NK-92 treated with Interleukin-12 subunit alpha and Interleukin-12 subunit beta, amount 100 ng/mL, for 24 hours (cell line): ENCODE data around the gene POU5F2.

Experiments used
- DNase-seq: peaks from one replicate; lab custom pipeline; 2025; lab: John Stamatoyannopoulos, UW

POU5F2 gene, protein sequence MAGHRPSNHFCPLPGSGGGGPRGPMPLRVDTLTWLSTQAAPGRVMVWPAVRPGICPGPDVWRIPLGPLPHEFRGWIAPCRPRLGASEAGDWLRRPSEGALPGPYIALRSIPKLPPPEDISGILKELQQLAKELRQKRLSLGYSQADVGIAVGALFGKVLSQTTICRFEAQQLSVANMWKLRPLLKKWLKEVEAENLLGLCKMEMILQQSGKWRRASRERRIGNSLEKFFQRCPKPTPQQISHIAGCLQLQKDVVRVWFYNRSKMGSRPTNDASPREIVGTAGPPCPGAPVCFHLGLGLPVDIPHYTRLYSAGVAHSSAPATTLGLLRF

DNA sequence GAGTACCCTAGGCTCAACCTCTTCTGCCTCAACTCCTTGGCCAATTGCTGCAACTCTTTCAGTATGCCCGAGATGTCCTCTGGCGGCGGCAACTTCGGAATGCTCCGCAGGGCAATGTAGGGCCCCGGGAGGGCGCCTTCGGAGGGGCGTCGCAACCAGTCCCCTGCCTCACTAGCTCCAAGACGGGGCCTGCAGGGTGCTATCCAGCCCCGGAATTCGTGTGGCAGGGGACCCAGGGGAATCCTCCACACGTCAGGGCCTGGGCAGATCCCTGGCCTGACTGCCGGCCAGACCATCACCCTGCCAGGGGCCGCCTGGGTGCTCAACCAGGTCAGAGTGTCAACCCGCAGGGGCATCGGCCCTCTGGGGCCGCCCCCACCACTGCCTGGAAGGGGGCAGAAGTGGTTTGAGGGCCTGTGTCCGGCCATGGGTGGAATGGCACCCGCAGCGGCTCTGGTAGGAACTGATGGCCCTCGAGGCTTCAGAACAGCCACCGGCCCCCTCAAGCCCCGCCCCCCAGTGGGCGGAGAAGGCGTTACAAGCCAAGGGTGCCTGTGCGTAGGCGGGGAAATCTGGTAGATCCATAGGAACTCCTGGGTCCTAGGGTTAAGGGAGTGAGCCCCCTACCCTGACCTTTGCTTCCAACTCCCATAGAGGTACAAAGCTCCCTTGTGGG, at the start of gene POU5F2:
Gene POU5F2, minus strand, starts transcription at position 465 of the 676 bp plus-strand sequence. Its CDS starts 37 bp downstream, at position 428.
- DNase-seq, result no peak

DNA sequence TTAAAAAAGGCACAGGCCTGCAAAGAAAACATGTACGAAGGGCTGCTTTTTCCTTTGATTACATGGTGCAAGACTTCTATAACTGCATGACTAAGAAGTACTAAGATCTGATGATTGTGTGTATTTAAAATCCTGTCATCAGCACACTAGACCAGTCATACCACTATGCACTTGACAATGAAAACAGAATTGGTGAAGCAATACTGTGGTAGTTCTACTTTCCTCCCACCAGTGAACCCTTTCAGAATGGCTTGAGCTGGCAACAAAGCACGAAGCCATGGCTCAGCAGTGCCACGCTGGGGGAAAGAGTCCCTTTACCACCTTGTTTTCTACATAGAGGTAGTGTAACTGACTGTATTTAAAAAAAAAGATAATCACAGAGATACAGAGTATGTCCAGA, 49.0 kb upstream of the POU5F2 start:
- DNase-seq, result no peak

DNA sequence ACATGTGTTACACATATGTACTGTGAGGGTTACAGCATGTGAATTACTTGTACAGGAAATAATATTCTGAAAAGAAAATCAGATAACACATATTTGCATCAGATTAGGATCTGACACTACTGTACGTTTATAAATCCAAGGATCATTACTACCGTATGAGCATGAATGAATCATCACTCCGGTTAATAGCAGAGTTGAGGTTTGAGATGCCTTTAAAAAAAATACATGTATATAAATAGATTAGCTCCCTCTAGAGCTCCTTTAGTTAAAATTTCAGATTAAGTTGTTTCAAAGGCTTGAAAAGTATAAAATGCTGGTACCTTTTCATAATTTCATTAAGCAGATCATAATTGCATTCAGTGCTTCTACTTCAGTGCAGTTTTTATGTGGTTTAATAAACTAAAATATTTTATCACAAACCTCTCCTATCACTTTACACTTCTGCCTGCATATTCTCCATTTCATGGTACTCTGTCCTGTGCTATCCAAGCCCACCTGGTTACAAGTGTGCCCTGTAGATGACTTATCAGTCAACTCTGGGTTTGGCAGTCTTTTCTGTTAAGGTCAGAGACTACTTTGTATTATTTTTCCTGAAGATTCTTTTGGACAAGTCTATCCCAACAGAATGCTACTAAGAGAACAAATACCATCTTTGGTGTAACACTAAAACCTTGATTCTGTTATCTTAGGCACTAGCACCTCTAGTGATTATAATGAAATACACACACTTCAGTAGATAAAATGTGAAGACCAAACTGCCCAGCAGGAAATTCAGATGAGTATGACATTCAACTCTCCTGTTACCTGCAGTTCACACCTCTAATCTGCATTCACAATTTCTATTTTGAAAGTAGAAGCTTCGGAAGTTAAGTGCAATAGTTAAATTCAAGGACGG, 48.0 kb upstream of the POU5F2 start:
- DNase-seq, result no peak

DNA sequence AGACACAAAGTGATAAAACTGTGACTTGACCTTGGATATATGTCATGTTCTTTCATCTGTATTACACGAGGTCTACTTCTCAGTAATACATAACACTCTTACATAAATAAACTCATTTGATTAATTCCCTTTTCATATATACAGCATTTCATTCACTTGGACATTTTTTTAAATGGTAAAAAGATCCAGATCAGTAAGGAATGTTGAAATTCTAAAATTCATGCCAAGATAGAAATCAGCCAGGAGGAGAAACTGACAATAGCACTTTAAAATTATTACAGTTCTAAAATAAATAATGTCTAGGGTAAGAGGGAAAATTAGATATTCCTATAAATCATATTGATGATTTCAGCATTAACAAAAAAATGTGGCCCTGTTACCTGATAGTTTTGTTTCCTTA, 46.2 kb upstream of the POU5F2 start:
- DNase-seq, result no peak

DNA sequence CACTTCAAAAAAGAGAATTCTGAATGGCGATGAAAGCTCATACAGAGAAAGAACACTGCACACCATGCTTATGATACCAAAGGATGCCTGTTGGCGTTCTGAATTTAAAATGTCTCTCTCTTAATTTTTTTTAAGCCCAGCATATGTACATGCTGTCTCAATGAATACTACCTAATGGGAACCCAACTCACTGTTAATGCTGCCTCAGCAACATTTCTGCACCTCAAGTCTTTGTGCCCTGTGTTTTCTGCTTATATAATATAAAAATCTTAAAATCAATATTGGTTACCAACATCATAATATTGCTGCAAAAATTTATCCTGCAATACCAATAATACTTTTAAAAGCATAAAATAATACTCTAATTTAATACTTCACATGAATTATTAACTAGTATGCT, 44.1 kb upstream of the POU5F2 start:
- no peak for DNase-seq

DNA sequence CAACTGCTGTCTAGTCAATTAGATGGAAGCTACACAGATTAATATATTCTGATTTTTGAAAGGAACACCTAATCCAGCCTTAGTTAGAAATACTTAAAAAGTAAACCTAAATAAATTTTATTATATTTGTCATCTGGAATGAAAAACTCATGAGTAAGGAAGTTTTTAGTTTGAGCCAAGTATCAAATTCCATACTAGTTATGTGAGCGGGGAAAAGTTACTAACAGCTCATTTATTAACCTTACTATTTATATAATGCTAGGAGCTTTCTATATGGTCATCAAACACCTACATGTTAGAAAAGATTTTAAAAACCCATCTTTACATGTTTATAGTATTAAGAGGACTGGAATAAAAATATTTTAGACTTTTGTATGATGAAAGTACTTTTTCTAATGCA, 41.6 kb upstream of the POU5F2 start:
- DNase-seq, result no peak

DNA sequence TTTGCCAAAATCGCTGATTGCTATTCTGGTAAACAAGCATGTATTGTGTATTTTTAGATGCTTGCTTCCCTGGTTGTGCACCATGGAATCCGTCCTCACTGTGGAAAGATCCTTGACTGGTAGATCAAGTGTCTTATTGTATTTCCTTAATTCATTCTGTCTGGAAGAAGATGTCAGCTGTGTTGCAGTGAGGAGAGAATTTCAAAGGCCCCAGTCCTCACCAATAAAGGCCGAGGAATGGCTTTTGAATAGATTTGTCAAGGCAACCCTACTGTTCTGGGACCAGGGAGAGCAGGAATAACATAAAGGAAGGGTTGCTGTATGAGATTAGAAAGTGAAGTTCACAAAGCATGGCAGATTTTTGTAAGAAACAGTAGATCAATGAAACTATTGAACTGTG, 36.2 kb upstream of the POU5F2 start:
- DNase-seq, result no peak

DNA sequence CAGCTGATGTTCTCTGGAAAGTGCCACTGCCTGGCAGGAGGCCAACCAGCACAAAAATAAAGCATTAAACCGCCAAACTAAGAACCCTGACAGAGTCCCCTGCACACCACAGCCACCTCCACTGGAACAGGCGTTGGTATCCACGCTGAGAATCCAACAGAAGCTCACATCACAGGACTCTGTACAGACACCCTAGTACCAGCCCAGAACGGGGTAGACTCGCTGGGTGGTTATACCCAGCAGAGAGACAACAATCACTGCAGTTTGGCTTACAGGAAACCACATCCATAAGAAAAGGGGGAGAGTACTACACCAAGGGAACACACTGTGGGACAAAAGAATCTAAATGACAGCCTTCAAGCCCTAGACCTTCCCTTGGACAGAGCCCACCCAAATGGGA, 15.0 kb upstream of the POU5F2 start:
- no peak for DNase-seq

DNA sequence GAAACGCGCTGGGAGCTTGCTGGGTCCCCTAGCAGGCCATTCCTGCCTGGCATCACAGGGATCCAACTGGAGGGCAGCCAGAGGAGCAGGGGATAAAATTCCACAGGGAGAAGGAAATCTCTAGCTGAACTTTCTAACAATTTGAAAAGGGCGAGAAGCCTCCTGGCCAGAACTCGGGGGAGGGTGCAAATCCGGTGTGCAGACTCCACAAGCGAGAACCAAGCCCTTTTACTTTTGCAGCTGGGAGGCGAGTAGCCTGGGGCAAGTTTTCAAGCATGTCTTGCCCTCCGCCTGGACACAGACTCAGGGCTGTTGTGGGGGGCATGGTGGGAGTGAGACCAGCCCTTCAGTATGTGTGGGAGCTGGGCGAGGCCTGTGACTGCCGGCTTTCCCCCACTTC, 14.3 kb upstream of the POU5F2 start:
- no peak for DNase-seq

DNA sequence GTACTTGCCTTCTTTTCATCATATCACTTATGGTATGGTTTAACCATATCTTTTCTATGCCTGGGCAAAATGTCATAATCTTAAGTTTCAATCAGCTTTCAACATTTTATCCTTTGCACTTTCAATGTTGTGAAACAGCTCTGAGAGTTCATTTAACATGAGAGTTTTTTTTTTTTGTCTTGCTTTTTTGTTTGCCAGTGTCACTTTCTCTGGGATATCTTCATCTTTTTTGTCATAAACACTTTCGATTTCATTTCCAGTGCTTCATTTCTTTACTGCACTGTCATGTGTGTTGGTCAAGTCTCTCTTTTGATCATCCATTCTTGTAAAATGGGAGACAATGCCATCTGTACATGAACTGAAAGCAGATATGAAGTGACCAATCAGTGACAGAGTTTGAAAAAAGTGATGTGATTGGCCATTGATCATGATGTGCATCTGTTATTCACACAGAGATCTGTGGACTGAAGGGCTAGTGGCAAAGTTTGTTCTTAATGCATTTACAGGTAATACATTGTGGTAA, 7.5 kb upstream of the POU5F2 start:
- no peak for DNase-seq

DNA sequence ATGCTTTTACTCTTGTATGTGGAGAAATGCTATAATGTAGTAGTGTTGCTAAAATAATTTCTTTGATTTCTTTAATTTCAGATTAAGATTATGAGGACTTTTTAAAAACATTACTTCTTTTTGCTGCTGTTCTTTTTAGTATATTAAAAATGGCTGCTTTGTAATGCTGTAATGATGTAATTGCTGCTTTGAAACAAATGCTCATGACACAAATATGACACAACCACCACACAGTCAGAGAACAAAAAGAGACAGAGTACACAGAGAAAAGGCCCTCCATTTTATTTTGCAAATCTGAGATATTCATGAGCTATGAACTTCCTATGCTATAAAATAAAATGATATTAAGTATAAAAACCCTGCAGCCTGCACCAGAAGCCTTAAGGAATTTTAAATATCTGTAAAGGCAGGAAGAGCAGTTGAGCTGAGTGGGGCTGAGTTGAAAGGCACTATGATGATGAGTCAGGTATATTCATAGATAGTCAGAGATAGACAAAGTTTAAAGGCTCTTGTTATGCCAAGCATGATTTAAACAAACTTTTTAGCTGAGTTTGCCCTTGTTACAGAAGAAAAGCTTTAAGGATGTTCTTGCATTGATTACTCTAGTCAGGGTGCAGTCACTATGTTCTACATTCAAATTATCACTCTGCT, 5.1 kb upstream of the POU5F2 start:
- DNase-seq, result no peak

DNA sequence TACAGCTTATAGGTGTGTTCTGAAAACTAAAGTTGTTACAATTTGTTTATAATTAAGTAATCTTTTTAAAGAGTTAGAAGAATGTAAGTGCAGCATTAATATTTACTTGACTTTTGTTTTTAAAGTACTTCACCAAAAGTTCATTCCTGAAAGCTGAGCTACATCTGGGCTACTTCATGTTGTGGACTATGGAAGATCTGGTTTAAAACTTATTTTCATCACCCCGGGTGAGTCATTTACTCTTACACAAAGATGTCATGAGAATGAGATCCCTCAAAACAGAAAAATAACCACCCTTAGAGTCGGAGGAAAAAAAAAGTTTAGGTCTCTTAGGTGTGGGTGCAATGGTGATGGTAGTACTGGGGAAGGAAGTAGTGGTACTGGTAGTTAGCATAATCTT, 5.1 kb downstream of the POU5F2 start:
- DNase-seq, result no peak

DNA sequence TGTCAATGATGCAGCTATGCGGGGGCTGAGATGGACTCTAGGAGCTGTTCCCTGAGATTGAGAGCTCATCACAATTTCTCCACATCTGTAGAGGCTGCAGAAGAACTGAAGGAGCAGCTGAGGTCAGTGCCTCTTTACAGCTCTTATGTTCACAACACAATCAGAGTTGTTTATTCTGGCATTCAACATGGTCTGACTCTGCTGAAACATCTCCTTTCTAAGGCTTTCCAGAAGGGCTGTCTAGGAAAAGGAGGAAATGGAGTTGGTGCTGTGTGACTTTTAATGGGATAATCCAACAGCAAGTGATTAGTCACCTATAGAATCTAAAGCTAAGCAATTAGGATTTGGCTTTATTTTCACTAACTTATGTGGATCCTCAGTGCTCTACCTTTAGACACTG, 6.0 kb downstream of the POU5F2 start:
- DNase-seq, result no peak

DNA sequence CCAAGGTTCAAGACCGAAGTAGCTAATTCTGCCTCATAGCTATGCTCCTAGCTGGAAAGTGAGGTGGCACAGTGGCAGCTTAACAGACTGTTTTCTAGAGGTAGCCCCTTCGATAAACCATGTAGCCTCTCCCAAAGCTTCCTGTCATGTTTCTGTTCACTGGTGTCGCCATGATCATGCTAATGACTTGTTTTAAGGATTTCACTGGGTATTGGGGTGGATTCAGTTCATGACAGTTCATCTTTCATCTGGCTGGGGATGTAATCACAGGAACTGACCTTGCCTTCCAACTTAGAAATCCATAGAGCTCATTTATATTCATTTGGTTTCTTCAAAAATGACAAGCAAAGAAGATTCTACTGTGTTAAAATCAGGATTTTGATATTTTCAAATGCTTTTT, 9.4 kb downstream of the POU5F2 start:
- no peak for DNase-seq

DNA sequence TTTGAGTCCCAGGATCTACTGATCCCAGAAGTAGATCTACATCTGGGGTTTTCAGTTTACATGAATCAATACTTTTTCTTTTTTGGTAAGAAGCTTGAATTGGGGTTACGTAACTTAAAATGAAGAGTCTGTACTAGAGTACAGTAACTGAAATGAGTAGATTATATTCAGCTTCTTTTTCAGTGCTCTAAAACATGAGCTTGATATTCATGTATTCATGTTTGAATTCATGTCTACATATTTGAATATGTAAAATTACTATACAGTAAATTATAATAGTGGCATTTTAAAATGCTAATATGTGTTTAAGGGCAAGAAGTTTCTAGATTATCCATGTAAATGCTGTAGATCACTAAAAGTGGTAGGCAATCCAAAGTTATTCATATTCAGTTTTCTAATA, 14.8 kb downstream of the POU5F2 start:
- DNase-seq, result no peak

DNA sequence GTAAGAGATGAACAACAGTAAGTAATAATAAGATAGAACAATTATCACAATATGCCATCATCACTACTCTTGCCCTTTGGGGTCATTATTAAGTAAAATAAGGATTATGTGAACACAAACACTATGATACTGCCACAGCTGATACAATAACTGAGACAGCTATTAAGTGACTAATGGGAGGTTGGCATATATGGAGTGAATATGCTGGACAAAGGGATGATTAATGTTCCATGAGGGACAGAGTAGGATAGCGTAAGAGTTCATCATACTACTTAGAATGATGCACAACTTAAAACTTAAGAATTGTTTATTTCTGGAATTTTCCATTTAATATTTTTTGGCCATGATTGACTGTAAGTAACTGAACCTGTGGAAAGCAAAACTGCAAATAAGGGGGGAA, 16.6 kb downstream of the POU5F2 start:
- no peak for DNase-seq

DNA sequence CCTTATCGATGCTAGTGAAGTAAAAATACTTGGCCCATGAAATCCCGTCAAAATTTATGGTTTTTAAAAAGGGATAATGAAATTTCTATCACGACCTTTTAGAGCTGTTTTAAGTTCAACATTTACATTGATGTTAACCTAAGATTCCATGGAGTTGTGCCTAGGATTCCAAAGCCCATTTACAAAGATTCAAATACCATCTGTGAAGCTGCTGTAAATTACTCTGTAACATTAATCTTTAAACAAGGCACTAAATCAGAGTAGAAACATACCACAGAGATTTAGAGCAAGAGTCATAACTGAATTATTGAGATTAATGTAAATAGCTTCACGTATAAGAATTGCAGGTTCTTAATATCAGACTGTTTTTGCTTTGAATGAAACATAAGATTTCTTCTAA, 17.7 kb downstream of the POU5F2 start:
- DNase-seq, result no peak

DNA sequence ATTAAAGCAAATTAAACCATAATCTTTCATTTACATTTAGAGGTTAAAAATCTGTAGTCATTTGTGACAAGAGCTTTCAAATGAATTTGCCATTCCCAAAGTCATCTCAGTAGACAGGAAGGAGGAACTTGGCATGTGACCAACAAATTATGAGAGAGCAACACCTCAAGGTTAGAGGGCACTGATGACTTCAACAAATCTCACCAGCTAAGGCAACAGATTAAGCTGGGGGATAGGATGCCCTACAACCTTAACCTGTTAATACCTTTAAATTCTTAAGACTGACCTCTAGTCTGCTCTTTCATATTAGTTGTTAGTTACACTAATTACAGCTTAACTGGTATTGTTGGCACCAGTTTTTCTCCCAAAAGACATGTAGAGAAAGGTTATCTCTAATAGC, 18.4 kb downstream of the POU5F2 start:
- no peak for DNase-seq

DNA sequence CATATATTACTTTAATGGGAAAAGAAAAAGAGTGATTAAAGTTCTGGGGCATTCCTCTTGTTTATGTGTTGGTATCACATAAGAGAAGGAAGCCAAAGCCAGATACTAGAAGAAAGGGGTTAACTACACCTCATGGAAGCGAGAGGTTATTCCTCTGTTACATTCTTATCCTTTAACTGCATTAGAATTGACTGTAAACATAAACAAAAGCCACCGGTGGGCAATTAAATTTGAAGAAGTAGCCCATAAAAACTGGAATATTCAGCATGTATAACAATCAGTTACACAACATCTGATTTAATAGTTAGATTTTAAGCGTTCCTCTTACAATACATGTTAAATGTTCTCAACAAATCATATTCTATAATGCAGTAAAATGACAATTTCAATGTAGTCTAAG, 18.8 kb downstream of the POU5F2 start:
- DNase-seq, result no peak

DNA sequence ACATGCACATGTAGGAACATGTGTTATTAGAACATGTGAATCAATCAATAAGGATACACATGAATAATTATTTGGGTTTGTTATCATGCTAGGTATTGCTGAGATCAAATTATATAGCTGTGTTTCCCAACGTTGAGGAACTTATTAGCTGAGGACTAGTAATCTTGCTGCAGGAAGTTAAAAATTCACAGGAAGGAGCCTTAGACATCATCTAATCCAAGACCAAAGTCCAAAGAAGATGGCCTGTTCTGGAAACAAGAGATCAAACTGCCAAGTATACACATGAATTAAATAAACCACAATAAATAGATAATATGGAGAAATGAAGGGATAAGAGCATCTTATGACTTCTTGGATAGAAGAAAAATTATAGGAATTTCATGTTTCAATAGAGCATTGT, 19.9 kb downstream of the POU5F2 start:
- DNase-seq, result no peak

DNA sequence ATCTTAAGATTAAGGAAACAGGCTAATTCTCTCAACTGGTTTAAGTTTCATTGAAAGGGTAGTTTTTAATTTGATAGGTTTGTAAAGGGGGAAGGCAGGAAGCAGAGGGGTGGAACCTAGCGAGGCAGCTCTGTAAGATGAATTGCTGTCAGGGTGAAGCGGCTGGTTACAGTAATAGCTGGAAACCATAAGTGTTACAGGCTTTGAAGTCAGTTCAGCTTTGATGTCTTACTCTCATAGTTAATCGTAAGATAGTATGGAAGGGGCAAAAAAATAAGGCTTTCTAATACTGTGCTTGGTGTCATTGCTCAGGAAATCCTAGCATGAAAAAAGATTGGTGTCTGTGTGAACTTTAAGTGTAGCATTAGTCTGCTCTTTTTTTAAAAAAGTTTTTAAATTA, 20.3 kb downstream of the POU5F2 start:
- no peak for DNase-seq

DNA sequence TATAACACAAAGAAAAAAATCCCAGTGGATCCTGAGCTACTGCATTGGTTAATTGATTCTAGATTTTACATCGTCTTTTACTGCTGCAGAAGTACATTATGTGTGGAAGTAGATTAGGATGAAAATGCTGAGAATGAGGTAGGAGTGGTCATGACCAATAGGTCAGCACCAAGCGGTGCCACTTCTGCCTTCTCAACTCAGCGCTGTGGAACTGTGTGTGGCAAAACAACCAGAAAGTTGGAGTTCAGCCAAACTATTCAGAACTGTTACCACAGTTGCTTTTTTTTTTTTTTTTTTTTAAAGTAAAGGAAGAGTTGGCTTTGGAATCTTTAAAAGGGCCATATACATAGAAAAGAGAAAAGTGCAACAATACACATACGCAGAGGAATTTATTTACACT, 24.2 kb downstream of the POU5F2 start:
- no peak for DNase-seq
